Frontal cortex (tissue), 4 donors: ENCODE measurements around the gene COL6A2. TPM values are rescaled to one million over a fixed set of nuclear protein-coding genes. Genes with fewer than 3 reads are reported as not detected.

Experiments used
- DNase-seq, 2 donors: peaks; one replicate each; pipeline ENCODE4 v3.0.0; 2012; ENCODE audit warnings: low spot score in 2 of 2
- FAIRE-seq: peaks from 2 replicates; lab custom pipeline; 2012; peaks lifted over from hg19 to GRCh38; lab: Jason Lieb, UNC
- total RNA-seq: library from RNA; depleted of rRNA; stranded (reverse); fragments of >200 nt; gene quantifications from one replicate; pipeline ENCODE4 v1.2.3, GENCODE V29; 2014
- donor health status: control.
- donor health status: control.
- donor health status: control.

The COL6A2 gene
- total RNA-seq = 15.5 TPM

- FAIRE-seq (no peak), DNase-seq (no peak)
Measured at GRCh38 chr21:46097336-46098293, at the start of gene COL6A2. Gene COL6A2 (plus strand): TSS chr21:46098112.

GRCh38 chr21:46048926-46049889 lies 48.7 kb upstream of the COL6A2 start:
- DNase-seq (no peak), FAIRE-seq (no peak)

GRCh38 chr21:46049890-46050667 lies 47.8 kb upstream of the COL6A2 start:
- FAIRE-seq (no peak), DNase-seq (no peak)

GRCh38 chr21:46050668-46051378 lies 47.1 kb upstream of the COL6A2 start:
- FAIRE-seq (no peak), DNase-seq (no peak)

GRCh38 chr21:46051379-46051770 lies 46.5 kb upstream of the COL6A2 start:
- DNase-seq (no peak), FAIRE-seq (no peak)

- FAIRE-seq = no peak
- DNase-seq = no peak
Measured at GRCh38 chr21:46051821-46052675, 45.9 kb upstream of the COL6A2 start.

GRCh38 chr21:46052703-46053651 lies 44.9 kb upstream of the COL6A2 start:
- DNase-seq = no peak
- FAIRE-seq = no peak

- DNase-seq = no peak
- no peak for FAIRE-seq
Measured at GRCh38 chr21:46054031-46054430, 43.9 kb upstream of the COL6A2 start.

- no peak for FAIRE-seq
- no peak for DNase-seq
Measured at GRCh38 chr21:46054451-46054881, 43.4 kb upstream of the COL6A2 start.

GRCh38 chr21:46055863-46056281 lies 42.0 kb upstream of the COL6A2 start:
- no peak for DNase-seq
- no peak for FAIRE-seq

GRCh38 chr21:46056450-46056903 lies 41.4 kb upstream of the COL6A2 start:
- FAIRE-seq (no peak), DNase-seq (no peak)

GRCh38 chr21:46057111-46057709 lies 40.7 kb upstream of the COL6A2 start:
- FAIRE-seq (no peak), DNase-seq (no peak)

- DNase-seq (no peak), FAIRE-seq (no peak)
Measured at GRCh38 chr21:46057710-46058241, 40.1 kb upstream of the COL6A2 start.

GRCh38 chr21:46058431-46059145 lies 39.3 kb upstream of the COL6A2 start:
- no peak for DNase-seq
- no peak for FAIRE-seq

- FAIRE-seq (no peak), DNase-seq (no peak)
Measured at GRCh38 chr21:46059195-46059594, 38.7 kb upstream of the COL6A2 start.
